Muscle layer of colon (tissue), 2 donors: ENCODE data around the gene NXN.
"Not testable (repeated sequence)": the region's sequence is repeated elsewhere in the genome, so short reads cannot be mapped to it uniquely, and the experiment has no call there.

Experiments
- H3K27ac ChIP-seq: one replicate; pipeline ENCODE4 v1.7.0; 2013; ENCODE audit warnings: low read depth, mild to moderate bottlenecking, low read length, moderate library complexity
- H3K27me3 ChIP-seq, 2 donors: one replicate each; pipeline ENCODE4 v1.7.0; 2013; ENCODE audit warnings: low read length in 2 of 2, mild to moderate bottlenecking in 2 of 2; ENCODE audit not compliant: insufficient read depth in 2 of 2, control insufficient read depth in 1 of 2
- H3K36me3 ChIP-seq: one replicate; pipeline ENCODE4 v1.7.0; 2013; ENCODE audit warnings: mild to moderate bottlenecking, low read length; ENCODE audit not compliant: insufficient read depth
- H3K4me1 ChIP-seq: one replicate; pipeline ENCODE4 v1.7.0; 2013; ENCODE audit warnings: mild to moderate bottlenecking, low read length; ENCODE audit not compliant: insufficient read depth
- H3K4me3 ChIP-seq, 2 donors: one replicate each; pipeline ENCODE4 v1.7.0; 2013; ENCODE audit warnings: low read length in 2 of 2, low read depth in 1 of 2, mild to moderate bottlenecking in 1 of 2, moderate library complexity in 1 of 2
- H3K9ac ChIP-seq: one replicate; pipeline ENCODE4 v1.7.0; 2013; ENCODE audit warnings: low read length
- H3K9me3 ChIP-seq: one replicate; pipeline ENCODE4 v1.7.0; 2013; ENCODE audit warnings: mild to moderate bottlenecking, low read length
- donor health status: abdominal sarcoma.
- donor health status: Adenocarcinoma of cecum.

Gene NXN

DNA sequence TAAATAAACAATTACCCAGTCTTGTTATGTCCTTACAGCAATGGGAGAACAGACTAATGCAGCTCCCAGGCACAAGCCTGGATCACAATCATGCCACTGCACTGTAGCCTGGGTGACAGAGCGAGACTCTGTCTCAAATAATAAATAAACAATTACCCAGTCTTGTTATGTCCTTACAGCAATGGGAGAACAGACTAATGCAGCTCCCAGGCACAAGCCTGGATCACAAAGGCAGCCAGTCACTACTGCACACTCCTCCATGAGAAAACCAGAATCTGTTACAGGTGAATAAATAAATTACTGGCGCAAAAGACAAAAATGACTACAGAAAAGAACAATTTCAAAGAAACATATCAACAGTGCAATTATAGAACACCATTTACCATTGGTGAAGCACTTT is 105.0 kb downstream of the NXN start:
- peaks cover 36% of the 10 kb centered on the region for H3K4me1 ChIP-seq
- not testable (repeated sequence) for H3K27ac ChIP-seq, H3K36me3 ChIP-seq, H3K9ac ChIP-seq, H3K4me3 ChIP-seq, H3K9me3 ChIP-seq, H3K27me3 ChIP-seq

DNA sequence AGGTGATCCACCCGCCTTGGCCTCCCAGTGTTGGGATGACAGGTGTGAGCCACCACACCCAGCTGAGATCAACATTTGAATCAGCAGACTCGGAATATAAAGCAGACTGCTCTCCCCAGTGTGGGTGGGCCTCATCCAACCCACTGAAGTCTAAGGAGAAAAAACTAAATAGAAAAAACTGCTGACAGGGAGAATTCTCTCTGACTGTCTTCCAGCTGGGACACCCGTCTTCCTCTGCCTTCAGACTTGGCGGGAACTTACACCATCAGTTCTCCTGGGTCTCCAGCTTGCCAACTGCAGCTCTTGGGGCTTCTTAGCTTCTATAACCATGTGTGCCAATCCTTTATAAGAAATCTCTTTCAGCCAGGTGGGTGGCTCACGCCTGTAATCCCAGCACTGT is 106.7 kb downstream of the NXN start:
- H3K36me3 ChIP-seq, result no peaks in the 10 kb centered on the region
- H3K27me3 ChIP-seq, result no peaks in the 10 kb centered on the region
- no peaks in the 10 kb centered on the region for H3K9me3 ChIP-seq
- no peak overlapping the region for H3K9ac ChIP-seq
- H3K4me1 ChIP-seq, result peaks cover 49% of the 10 kb centered on the region
- no peak overlapping the region for H3K4me3 ChIP-seq
- peak overlapping the region; percentile 19 for H3K27ac ChIP-seq

DNA sequence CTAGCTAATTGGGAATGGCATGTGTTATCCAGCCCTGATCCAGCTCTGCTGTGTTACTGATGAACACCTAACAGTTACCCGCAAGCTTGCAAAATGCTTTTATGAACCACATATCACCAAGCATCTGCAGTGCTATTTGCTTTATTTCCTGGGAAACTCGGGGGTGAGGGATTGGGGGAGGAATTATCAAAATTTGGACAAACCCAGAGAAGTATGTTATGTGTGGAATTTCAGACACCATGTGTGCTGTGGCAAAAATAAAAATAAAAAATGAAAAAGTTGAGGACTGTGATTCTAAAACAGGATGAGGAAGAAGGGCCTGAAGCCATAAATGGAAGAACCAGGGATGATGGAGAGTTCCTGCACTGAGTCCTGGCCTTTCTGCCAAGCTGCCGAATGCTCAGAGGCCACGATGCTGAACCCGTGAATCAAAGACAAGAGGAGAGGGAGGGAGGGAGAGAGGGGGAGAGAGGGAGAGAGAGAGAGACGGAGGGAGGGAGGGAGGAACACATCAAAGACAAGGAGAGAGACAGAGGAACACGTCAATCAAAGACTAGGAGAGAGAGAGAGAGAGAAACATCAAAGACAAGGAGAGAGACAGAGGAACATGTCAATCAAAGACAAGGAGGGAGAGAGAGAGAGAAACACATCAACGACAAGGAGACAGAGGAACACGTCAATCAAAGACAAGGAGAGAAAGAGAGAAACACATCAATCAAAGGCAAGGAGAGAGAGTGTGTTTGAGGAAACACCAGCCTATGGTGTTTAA is 107.6 kb downstream of the NXN start:
- Histone ChIP-seq H3K9me3 (no peaks in the 10 kb centered on the region), H3K36me3 (no peaks in the 10 kb centered on the region), H3K4me3 (no peak overlapping the region), H3K9ac (peak overlapping the region; percentile 25), H3K27me3 (no peaks in the 10 kb centered on the region), H3K27ac (peak overlapping the region; percentile 36), H3K4me1 (peaks cover 51% of the 10 kb centered on the region)

DNA sequence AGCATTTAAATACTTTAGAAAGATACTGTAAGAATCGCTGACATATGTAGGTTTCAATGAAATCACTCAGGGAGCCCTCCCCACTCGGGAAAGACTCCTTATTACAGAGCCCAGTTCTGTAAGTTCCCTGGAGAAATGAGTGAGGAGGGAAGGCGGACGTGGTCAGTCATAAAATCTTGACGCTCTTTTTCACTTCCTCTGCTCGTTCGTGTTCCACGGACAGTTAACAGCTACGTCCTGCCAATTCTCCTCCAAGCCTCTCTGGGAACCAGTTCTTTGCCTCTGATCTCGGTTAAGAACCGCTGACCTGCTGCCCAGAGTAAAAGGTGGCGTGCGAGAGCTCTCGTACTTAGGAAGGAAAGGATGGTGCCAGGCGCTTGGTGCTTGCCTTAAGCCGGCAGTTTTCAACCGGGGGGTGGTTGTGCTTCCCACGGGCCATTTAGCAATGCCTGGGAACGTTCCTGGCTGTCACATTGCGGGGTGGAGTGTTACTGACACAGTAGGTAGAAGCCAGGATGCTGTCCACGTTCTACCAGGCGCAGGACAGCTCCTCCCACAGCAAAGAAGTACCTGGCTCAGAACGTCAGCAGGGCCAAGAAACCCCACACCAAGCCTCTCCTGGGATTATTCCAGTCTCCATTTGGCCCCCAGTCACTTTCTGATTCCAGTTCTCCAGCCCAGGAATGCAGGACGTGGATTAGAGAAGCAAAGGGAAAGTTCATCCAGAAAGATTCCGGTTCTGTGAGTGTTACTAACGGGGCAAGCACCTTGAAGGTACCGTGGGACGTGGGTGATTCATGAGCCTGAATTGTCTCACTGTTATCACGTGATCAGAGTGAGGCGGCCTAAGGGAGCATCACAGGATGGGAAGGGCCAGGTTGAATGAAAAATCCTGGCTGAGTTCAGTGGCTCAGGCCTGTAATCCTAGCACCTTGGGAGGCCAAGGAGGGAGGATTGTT is 109.7 kb downstream of the NXN start:
- H3K4me3 ChIP-seq, result peak overlapping the region in 1 of 2 donors; percentile 15
- peak overlapping the region; percentile 92 for H3K27ac ChIP-seq
- H3K27me3 ChIP-seq, result no peaks in the 10 kb centered on the region
- H3K36me3 ChIP-seq, result no peaks in the 10 kb centered on the region
- peaks cover 53% of the 10 kb centered on the region for H3K4me1 ChIP-seq
- H3K9me3 ChIP-seq, result no peaks in the 10 kb centered on the region
- peak overlapping the region; percentile 22 for H3K9ac ChIP-seq

DNA sequence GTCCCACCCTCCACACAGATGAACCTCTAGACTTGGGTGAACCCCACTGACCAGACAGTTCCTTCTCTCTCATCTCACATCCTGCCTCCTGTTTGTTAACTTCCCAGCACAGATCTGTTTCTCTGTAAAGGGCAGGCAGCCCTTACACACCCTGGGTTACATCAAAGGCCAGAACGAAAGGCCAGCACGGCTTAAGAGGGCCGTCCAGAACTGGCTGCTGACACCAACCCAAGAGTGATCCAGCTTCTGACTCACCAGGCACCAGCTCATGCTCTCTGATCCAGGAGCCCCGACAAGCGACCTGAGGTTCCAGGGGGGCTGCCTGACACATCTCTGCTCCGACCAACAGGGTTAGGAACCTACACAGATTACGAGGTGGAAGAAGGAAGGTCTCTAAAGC is 110.5 kb downstream of the NXN start:
- Histone ChIP-seq H3K36me3 (no peaks in the 10 kb centered on the region), H3K4me1 (peaks cover 58% of the 10 kb centered on the region), H3K27ac (peak overlapping the region; percentile 92), H3K9ac (peak overlapping the region; percentile 22), H3K4me3 (peak overlapping the region in 1 of 2 donors; percentile 15), H3K9me3 (no peaks in the 10 kb centered on the region), H3K27me3 (no peaks in the 10 kb centered on the region)

DNA sequence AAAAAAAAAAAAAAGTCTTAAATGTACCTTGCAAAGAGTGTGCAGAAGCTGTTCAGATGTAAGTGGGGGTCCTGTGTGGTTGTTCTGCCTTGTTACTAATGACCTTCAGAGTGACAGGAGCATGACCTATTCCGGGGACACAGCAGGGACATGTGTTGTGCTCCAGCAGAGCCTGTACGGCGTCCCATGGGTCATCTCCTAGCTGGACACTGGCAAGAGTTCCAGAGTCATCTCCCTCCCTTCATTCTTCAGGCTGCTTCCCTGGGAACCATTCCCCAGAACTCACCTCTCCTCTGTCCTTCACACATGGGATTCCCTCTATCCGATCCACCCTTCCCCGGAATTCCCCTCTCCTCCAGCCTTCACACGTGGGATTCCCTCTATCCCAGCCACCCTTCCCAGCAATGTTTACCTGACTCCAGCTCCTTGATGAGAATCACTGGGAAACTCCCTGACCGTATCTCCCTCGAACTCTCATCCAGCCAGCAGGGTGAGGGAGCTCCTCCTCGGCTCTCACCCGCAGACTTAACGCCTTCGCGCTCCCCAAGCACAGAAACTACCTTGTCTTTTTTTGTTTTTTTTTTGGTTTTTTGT is 111.6 kb downstream of the NXN start:
- Histone ChIP-seq H3K4me3 (no peak overlapping the region), H3K27me3 (no peaks in the 10 kb centered on the region), H3K27ac (peak overlapping the region; percentile 92)

DNA sequence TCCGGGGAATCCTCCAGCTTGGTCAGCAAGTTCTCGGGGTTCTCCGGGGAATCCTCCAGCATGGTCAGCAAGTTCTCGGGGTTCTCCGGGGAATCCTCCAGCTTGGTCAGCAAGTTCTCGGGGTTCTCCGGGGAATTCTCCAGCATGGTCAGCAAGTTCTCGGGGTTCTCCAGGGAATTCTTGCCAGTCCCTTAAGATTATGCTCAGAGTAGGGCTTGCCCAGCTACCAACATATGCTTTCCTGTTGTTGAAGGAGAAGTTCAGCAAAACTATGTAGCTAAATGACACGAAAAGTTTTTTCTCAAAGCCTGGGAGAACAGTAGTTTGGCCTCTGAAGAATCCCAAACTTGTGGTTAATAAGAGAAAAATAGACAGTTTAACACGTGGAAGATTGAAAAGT is 112.3 kb downstream of the NXN start:
- H3K4me3 ChIP-seq, H3K27ac ChIP-seq, H3K27me3 ChIP-seq, H3K9me3 ChIP-seq, H3K9ac ChIP-seq, H3K36me3 ChIP-seq: not testable (repeated sequence)
- H3K4me1 ChIP-seq, result peaks cover 63% of the 10 kb centered on the region

More for the DNA sequence above, 111.6 kb downstream of the NXN start:
- H3K36me3 ChIP-seq, result peaks cover 6% of the 10 kb centered on the region
- peaks cover 59% of the 10 kb centered on the region for H3K4me1 ChIP-seq
- no peaks in the 10 kb centered on the region for H3K9me3 ChIP-seq
- no peak overlapping the region for H3K9ac ChIP-seq

DNA sequence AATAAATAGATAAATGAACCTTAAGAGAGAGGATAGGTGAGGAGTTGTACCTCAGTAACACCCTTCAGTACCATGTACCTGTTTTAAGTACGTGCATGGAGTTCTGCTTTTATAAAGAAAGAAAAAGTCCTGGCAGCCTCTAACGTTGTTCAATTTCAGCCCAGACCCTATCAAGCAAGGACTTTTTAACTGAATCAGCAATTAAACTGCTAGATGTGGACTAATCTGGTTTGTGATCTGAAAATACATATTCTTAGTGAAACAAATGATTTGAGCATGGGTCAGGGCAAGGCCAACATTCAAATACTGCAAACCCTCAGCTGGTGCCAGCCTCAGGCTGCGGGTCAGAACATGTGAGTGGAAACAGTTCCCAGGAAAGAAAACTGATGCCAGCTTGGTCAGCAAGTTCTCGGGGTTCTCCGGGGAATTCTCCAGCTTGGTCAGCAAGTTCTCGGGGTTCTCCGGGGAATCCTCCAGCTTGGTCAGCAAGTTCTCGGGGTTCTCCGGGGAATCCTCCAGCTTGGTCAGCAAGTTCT is 112.9 kb downstream of the NXN start:
- Histone ChIP-seq H3K27ac (peak overlapping the region; percentile 7), H3K4me3 (no peak overlapping the region), H3K4me1 (peaks cover 63% of the 10 kb centered on the region), H3K9me3 (no peaks in the 10 kb centered on the region), H3K9ac (no peak overlapping the region), H3K27me3 (no peaks in the 10 kb centered on the region), H3K36me3 (peaks cover 6% of the 10 kb centered on the region)

DNA sequence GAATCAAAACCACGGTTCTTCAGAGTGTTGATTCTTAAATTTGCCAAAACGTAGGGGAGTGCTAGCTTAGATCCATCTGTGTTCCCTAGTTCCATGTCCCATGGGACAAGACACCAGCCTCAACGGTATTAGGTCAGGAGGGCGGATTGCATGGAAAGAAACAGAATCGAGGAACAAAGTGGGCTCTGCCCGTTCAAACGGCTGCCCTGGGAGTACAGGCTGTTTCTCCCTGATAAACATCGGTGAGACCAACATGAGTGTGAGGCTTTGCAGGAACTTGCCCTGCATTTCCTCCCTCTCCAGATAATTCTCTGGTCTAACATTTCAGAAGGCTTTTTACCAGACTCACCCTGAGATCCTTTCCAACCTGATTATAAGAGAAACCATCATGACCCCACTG is 115.3 kb downstream of the NXN start:
- Histone ChIP-seq H3K9me3 (no peaks in the 10 kb centered on the region), H3K4me1 (peaks cover 58% of the 10 kb centered on the region), H3K27me3 (no peaks in the 10 kb centered on the region), H3K9ac (no peak overlapping the region), H3K36me3 (peaks cover 6% of the 10 kb centered on the region), H3K27ac (peak overlapping the region; percentile 70), H3K4me3 (no peak overlapping the region)

DNA sequence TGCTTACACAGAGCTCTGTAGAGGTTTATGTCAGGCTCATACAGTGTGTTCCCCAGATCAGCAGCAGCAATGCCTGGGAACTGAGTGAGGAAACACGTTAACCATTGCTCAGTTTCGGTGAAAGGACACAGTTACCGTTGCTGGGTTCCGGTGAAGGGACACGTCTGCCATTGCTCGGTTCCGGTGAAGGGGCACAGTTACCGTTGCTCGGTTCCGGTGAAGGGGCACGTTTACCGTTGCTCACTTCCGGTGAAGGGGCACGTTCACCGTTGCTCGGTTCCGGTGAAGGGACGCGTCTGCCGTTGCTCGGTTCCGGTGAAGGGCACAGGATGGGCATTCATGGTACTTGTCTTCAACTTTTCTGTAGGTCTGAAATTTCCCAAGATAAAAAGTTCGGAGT is 115.7 kb downstream of the NXN start:
- no peaks in the 10 kb centered on the region for H3K27me3 ChIP-seq
- no peaks in the 10 kb centered on the region for H3K9me3 ChIP-seq
- no peak overlapping the region for H3K9ac ChIP-seq
- H3K4me1 ChIP-seq, result peaks cover 58% of the 10 kb centered on the region
- H3K27ac ChIP-seq, result peak overlapping the region; percentile 70
- H3K36me3 ChIP-seq, result peaks cover 6% of the 10 kb centered on the region
- no peak overlapping the region for H3K4me3 ChIP-seq

DNA sequence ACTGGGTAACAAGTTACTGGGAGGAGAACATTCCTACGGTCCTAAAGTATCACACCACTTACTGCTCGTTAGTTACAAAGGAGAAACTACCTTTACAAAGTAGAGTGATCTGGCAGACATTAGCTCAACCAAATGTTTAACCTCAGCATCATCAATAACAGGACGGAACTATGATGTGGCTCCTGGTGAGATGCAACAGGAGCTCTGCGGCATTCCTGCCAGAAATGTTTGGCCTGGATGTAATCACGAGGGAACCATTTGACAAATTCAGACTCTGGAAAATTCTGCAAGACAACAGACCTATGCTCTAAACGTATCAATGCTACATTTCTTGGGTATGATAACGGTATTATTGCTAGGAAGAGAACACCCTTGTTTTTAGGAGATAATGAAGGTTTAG is 117.0 kb downstream of the NXN start:
- peaks cover 6% of the 10 kb centered on the region for H3K36me3 ChIP-seq

More for the DNA sequence above, 117.0 kb downstream of the NXN start:
- peak overlapping the region; percentile 57 for H3K27ac ChIP-seq
- peaks cover 51% of the 10 kb centered on the region for H3K4me1 ChIP-seq
- H3K27me3 ChIP-seq, result no peaks in the 10 kb centered on the region
- H3K9me3 ChIP-seq, result no peaks in the 10 kb centered on the region
- no peak overlapping the region for H3K9ac ChIP-seq
- no peak overlapping the region for H3K4me3 ChIP-seq
